HG02981 (cell line): ENCODE measurements around the gene AHNAK2.

Experiments
- ATAC-seq: cut with Tn5 transposase; IDR thresholded peaks from one replicate; pipeline ENCODE4 v1.9.1; 2021; ENCODE audit warnings: mild to moderate bottlenecking, moderate library complexity; ENCODE audit not compliant: unreplicated experiment

Gene AHNAK2

DNA sequence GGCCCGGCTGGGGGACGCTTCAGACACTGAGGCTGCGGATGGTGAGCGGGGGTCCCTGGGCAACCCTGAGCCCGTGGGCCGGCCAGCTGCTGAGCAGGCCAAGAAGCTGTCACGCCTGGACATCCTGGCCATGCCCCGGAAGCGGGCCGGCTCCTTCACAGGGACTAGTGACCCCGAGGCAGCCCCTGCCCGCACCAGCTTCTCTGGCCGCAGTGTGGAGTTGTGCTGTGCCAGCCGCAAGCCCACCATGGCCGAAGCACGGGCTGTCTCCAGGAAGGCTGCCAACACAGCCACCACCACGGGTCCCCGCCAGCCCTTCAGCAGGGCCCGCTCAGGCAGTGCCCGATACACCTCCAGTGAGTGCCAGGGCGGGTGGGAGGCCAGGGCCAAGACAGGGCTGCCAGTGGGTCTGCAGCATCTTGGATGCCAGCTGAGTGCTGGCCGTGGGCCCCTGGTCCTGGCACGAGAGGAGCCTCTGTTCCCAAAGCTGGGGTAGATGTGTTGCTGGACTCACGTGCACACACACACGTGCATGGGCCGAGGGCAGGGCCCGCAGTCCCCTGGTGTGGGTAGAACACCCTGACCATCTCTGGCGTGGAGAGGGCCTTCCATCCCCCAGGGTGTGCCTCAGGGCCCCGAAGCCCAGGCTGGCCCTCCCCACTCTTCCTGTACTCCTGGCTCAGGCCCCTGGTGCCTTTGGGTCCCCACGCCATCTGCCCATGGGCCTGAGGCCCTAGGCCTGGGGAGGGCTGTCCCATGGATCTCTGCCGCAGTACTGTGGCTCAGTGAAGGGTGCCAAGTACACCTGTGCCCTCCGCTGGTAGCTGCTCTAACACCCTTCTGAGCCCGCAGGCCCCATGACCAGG is 90.3 kb downstream of the AHNAK2 start:
- ATAC-seq: no peak
